Myocyte (in vitro differentiated cells): ENCODE results near the gene KNOP1. TPM values are rescaled to one million over a fixed set of nuclear protein-coding genes. Genes with fewer than 3 reads are reported as not detected.

Source experiments
- total RNA-seq: library from RNA; depleted of rRNA; stranded (reverse); fragments of >200 nt; gene quantifications from 2 replicates; pipeline ENCODE4 v1.2.3, GENCODE V29; 2014

KNOP1 gene
- total RNA-seq, 1 donor from 2014 or later, result 22.6 TPM

Other genes with a start within 250 kb of the KNOP1 start
- gene GDE1, start 196.1 kb downstream of the KNOP1 start, total RNA-seq, result 72.5 and 77.2 TPM in 2 replicates
- 8.0 and 10.0 TPM in 2 replicates for gene CCP110, start 194.3 kb downstream of the KNOP1 start, total RNA-seq
- 30.8 and 32.8 TPM in 2 replicates for gene VPS35L, start 162.5 kb downstream of the KNOP1 start, total RNA-seq
- gene IQCK, start within 50 bp of the KNOP1 start, total RNA-seq, result 24.6 and 26.3 TPM in 2 replicates
- 26.5 and 52.9 TPM in 2 replicates for gene GPRC5B, start 166.6 kb upstream of the KNOP1 start, total RNA-seq